GM13976 (cell line): ENCODE results near the gene LGR4.

Source experiments
- DNase-seq: peaks from one replicate; pipeline ENCODE4 v3.0.0; 2012; ENCODE audit warnings: low spot score
- CTCF ChIP-seq: IDR thresholded peaks from 2 replicates; pipeline ENCODE4 v1.5.1; 2012; ENCODE audit warnings: borderline replicate concordance, mild to moderate bottlenecking; ENCODE audit not compliant: insufficient read depth; ENCODE audit errors: extremely low read depth, missing control alignments, control extremely low read depth
- in situ Hi-C: fragments of 300-500 bp; cut with MboI; formaldehyde crosslinking; loops from one replicate; pipeline ENCODE4 v1.12.0; 2022; ENCODE audit warnings: low sequenced_read_pairs, mixed read lengths, inconsistent platforms; ENCODE audit not compliant: unreplicated experiment

LGR4 gene

GRCh38 chr11:27401280-27401832 lies 71.2 kb downstream of the LGR4 start:
- in situ Hi-C loops: no loop called here
- no peak for TF ChIP-seq CTCF
- no peak for DNase-seq

GRCh38 chr11:27398400-27398770 lies 74.2 kb downstream of the LGR4 start:
- no peak for DNase-seq
- no peak for TF ChIP-seq CTCF
- in situ Hi-C loops: no loop called here

GRCh38 chr11:27397624-27398399 lies 74.8 kb downstream of the LGR4 start:
- in situ Hi-C loops: no loop called here
- TF ChIP-seq CTCF: no peak
- no peak for DNase-seq

GRCh38 chr11:27396259-27396839 lies 76.2 kb downstream of the LGR4 start:
- in situ Hi-C loops: no loop called here
- TF ChIP-seq CTCF: no peak
- DNase-seq: no peak

- no peak for DNase-seq
- in situ Hi-C loops: no loop called here
- no peak for TF ChIP-seq CTCF
Measured at GRCh38 chr11:27395556-27396258, 76.9 kb downstream of the LGR4 start.

GRCh38 chr11:27394781-27395228 lies 77.8 kb downstream of the LGR4 start:
- TF ChIP-seq CTCF: no peak

More at GRCh38 chr11:27394781-27395228, 77.8 kb downstream of the LGR4 start:
- in situ Hi-C loops: no loop called here
- no peak for DNase-seq
